HG03354 (cell line): Measurements from ENCODE around the gene RGS14.

Source experiments
- ATAC-seq: cut with Tn5 transposase; IDR thresholded peaks from one replicate; pipeline ENCODE4 v1.9.1; 2021; ENCODE audit warnings: mild to moderate bottlenecking; ENCODE audit not compliant: unreplicated experiment, poor library complexity, severe bottlenecking

The RGS14 gene, protein sequence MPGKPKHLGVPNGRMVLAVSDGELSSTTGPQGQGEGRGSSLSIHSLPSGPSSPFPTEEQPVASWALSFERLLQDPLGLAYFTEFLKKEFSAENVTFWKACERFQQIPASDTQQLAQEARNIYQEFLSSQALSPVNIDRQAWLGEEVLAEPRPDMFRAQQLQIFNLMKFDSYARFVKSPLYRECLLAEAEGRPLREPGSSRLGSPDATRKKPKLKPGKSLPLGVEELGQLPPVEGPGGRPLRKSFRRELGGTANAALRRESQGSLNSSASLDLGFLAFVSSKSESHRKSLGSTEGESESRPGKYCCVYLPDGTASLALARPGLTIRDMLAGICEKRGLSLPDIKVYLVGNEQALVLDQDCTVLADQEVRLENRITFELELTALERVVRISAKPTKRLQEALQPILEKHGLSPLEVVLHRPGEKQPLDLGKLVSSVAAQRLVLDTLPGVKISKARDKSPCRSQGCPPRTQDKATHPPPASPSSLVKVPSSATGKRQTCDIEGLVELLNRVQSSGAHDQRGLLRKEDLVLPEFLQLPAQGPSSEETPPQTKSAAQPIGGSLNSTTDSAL

DNA sequence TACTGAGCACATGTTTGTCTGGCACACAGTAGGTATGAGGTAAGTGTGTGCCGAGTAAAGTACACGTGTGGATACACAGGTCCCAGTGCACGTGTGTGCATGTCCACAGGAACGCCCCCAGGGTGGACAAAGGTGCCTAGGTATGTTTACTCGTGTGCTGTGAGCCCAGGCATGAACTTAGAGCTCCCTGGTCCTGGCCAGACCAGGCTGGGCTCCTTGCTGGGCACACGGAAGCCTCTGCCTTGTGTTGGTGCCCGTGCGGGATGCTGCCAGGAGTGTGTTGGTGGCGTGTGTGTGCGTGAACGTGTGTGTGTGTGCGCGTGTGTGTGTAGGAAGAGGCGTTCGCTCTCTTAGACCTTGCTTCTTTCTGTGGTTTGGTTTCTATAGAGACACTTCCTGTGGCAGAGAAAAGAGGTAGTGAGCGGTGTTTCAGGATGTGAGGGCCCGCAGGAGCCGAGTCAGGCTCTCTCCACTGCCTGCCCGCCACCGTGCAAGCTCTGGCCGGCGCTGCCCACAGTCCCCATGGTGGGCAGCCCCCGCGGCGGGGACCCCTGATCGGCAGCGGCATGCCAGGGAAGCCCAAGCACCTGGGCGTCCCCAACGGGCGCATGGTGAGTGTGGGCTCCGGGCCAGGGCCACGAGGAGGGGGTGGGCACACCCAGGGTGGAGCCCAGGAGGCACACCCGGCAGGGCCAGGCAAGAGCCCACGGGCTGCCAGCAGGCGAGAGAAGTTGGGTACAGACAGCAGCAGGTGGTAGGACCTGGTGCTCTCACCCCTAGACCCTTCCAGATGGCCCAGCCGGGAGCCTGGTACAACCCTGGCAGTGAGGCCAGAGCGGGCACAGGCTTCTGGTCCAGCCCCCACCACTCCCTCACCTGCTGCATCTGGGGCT is at the start of gene RGS14:
Gene RGS14, plus strand, starts transcription at position 466 of the 893 bp plus-strand sequence. Its CDS starts 101 bp downstream, at position 567.
- peak; percentile 95 for ATAC-seq

DNA sequence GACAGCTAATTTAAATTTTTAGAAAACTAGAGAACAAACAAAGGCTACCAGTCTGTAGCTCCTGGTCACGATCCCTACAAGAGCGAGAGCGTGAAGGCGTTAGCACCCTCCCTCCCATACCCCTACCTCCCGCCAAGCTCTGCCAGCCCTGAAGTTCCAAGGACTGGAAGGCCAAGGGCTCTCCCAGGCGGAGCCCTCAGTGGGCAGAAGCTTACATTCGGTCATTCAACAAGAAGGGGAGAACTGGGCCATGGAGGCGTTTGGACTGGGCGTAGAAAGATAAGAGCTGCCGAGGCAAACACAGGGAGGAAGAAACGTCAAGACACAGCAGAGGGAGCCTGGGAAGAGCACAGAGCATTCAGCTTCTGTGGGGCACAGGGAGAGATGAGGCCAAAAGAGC is 49.0 kb upstream of the RGS14 start:
- ATAC-seq, result no peak

DNA sequence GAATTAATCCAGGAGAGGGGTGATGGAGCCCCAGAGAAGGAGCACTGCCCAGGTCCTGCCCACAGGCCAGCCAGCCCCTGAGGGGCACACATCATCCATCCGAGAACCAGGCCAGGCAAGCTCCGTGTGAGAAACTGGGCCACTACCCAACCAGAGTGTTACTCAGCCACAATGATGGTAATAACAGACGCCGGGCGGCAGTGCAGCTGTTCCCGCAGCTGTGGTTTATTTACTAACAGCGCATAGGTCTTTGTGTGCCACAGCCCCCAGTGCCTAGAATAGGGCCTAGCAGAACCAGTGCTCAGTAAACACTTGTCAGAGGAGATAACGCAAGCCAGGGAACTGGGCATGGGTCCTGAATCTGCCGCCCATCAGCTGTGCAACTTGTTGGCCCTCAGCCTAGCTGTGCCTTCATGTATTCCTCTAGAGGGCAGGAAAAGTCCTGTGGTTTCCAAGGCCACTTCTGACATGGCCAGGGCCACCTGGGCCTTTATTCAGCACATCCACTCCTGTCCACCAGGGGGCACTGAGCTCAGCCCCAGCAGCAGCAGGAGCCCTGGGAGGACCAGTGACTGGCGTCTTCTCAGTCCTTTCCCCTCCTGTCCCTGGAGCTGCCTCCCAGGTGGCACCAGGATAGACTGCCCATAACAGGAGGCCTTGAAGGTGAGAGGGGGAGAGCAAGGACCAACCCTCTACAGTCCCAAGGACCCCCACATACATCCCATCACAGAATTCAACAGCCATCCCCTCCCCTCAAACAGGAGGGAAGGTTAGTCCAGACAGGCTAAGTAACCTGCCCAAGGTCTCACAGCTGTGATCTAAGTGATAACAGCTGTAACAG is 48.2 kb upstream of the RGS14 start:
- no peak for ATAC-seq

- ATAC-seq, result no peak
Measured at GRCh38 chr5:177310332-177310731, 47.4 kb upstream of the RGS14 start.

DNA sequence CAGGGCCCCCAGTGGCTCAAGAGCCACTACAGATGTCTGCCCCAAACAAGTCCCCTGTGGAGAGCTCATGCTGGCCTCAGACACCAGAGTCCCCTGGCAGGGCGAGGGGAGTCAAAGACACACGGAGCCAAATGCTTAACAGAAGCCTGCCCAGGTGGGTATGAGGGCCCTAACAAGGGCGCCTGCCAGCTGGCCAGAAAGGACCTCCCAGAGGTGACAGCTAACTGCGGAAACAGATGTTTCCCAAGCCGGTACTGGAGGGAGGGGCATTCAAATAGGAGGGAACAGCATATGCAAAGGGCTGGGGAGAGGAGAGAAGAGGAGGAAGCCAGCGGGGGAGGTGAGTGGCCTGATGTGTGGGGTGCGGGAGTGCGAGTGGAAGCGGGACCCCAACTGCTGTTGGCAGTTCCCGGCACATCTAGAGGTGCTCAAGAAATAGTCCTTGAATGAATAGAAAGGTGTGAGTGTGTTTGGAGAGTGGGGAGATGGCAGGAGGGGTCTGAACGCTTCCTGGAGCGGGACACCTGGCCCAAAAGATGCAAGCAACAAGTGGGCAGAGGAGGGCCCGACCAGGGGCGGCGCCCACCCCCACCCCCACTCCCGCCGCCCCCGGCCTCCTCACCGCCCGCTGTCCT is 46.9 kb upstream of the RGS14 start:
- ATAC-seq, result peak; percentile 28

DNA sequence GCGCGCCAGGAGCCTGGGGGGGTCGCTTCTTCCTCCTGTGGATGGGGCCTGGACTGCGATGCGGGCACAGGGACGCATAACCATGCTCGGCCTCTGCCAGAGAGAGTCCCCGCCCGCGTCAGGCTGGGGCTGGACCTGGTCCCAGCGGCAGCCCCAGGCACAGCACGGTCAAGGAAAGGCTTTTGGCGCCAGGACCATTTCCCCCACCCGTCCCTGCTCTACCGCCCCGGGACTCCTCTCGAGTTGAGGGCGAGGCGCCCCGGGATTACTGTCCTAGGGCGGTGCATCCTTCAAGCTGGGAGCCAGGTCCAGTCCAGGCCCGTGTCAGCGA is 46.4 kb upstream of the RGS14 start:
- peak; percentile 3 for ATAC-seq

GRCh38 chr5:177311723-177312648 is 45.7 kb upstream of the RGS14 start, which contains the start of gene MXD3:
Gene MXD3 (minus strand): TSS chr5:177311898. CDS start chr5:177311830, 68 bp downstream.
- peak; percentile 75 for ATAC-seq

GRCh38 chr5:177312649-177313181 is 45.0 kb upstream of the RGS14 start:
- peak; percentile 33 for ATAC-seq

- no peak for ATAC-seq
Measured at GRCh38 chr5:177313561-177314259, 44.0 kb upstream of the RGS14 start.

DNA sequence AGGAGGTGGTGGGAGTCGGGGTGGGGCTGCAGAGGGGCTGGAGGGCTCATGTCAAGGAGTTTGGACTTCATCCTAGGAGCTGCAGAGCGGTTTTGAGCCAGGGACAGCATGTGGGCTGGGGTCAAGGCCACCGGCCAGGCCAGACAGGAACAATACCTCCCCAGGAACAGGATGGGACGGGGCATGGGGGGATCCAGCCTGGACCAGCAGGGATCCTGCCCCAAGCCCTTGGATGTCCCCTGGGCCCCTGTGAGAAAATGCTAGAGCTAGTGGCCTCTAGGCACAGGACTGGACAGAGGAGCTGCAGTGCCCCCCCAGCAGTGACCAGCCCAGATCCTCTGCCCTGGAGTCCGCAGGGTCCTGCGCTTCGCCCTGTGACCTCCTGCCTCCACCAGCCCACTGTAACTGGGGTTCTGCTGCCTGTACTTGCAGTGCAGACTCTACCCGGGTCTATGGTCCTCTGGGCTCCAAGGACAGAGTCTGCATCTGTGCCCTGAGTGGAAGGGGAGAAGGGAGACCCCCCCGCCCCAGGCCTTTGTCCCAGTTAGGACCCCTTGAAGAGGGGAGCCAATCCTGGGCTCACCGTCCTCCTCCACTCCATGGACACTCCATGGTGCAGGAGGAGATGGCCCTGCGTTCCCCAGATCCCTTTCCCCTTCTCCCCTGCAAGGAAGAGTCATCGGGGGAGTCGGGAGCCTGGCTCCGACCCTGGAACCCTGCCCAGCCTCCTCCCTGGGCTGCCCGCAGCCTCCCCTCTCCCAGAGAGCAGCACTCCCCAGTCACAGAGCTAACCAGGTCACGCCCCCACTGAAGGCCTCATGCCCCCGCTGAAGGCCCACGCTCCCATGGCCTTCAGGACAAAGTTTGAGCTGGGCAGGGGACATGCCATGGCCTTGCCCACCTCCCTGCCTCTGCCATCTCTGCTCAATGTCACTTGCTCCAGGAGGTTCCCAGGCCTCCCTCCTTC is 43.1 kb upstream of the RGS14 start:
- no peak for ATAC-seq

DNA sequence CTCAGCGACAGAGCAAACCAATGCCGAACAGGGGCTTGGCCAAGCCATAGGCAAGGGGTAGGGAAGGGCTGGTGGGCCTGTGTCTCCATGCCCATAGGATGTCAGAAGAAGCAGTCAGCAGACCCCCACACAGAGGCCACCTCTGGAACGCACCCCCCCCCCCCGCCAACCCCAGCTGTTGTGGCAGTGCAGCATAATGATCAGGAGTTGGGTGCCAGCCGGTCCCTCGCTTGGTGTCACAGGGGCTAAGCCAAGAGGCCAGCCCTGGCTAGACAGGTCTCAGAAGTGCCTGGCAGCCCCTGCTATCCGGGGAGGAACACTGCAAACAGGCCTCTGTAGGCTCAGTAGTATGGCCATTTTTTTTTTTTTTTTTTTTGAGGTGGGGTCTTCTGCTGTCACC is 42.3 kb upstream of the RGS14 start:
- ATAC-seq, result no peak

- no peak for ATAC-seq
Measured at GRCh38 chr5:177316005-177316404, 41.7 kb upstream of the RGS14 start.

DNA sequence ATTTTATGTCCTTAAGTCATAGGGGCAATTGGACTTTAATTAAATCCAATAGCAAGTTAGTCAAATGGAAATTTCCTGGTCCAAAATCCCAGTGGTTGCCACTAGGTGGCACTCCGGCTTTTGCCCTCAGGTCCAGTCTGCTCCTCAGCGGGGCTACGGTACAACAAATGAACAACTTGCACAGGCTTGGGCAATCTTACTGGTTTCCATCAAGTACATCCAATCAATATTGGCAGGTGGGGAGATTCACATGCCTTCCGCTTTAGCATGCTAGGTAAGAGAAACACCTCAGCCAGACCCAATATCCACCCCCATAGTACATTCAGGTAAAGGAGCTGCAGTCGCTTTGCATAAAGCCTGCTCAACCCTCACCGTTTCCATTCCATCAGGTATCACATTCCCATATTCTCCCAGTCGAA is 39.8 kb upstream of the RGS14 start:
- no peak for ATAC-seq

DNA sequence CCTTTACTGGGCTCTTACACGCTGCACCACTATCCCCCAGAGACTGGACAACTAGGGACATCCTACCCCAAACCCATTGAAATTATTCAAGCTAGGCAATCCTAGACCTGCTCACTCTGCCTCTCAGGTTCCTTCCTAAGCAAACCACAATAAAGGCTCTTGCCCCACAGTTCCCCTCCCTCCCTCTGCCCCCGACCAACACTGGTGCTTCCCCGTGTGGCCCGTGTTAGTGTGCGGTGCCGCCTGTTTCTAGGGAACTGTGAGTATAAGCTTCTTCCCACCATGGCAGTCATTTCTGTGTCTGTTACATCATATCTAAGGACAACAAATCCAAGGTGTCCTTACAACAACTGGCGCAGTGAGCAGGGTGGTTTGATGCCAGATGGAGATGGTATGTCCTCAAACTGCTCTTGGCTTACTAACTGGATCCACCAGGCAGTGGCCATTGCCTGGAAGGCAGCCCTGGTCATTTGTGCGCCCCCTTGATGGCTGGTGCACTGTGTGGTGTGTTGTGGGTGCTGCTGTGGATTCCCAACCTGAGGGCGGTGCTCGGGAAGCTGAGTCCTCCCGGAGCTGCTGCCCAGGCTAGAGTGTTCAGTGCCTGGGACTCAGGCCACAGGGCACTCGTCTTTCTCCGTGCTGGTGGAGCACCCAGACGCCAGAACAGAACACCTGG is 37.7 kb upstream of the RGS14 start:
- ATAC-seq, result no peak

DNA sequence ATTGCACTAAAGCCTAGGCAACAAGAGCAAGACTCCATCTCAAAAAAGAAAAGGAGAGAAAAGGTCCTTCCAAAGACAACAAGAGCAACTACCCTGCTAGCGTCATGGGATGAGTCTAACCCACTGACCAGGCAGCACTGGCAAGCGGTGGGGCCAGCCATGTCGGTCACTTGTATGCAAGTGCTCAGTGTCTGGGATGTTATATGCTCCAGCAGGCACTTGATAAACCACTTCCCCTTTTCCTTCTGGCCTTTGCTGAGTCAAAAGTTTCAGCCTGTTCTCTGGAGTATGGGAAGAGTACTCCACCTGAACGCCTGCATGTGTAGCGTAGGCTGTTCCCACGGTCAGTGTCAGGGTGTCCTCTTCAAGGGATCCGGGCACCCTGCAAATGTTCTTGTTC is 36.8 kb upstream of the RGS14 start:
- no peak for ATAC-seq
